B cell (primary cell): ENCODE data around the gene PAPLN. TPM values are rescaled to one million over a fixed set of nuclear protein-coding genes. Genes with fewer than 3 reads are reported as not detected.

Source experiments
- ATAC-seq: fragments of 200-7000 bp; cut with Tn5 transposase; one replicate; pipeline ENCODE4 v1.10.0; 2021; ENCODE audit warnings: low read depth, mild to moderate bottlenecking, moderate number of reproducible peaks, moderate library complexity
- CTCF ChIA-PET: fragments of 350-600 bp; sonication (Branson Sonifier 250); formaldehyde crosslinking; loops from one replicate; lab custom pipeline; 2021; ENCODE audit warnings: antibody characterized with exemption, inconsistent platforms; lab: Charles Lee
- POLR2A ChIA-PET: fragments of 350-600 bp; sonication (Branson Sonifier 250); formaldehyde crosslinking; loops from one replicate; lab custom pipeline; 2021; ENCODE audit warnings: antibody characterized with exemption; lab: Charles Lee
- DNase-seq: peaks from one replicate; pipeline ENCODE4 v3.0.0; 2013
- H2AFZ ChIP-seq: 2 replicates; pipeline ENCODE4 v1.6.1; 2012; ENCODE audit warnings: mild to moderate bottlenecking, low read depth, low read length; ENCODE audit not compliant: insufficient read depth, poor library complexity, severe bottlenecking
- H3K27ac ChIP-seq, 2 donors: 1 replicate in 1 of 2; 2 replicates in 1 of 2; pipeline ENCODE4 v1.5.1; 2012 to 2013; ENCODE audit warnings: low read length in 2 of 2, mild to moderate bottlenecking in 2 of 2, moderate library complexity in 1 of 2
- H3K27me3 ChIP-seq, 4 experiments: fragments of 200-600 bp in 1 of 4; sonication (generic) in 1 of 4; replicated peaks in 1 of 4; 1 replicate in 2 of 4; 2 replicates in 2 of 4; pipeline versions ENCODE4 v1.6.1 to v1.7.0; 2013 to 2016; ENCODE audit warnings: low read length in 3 of 4, mild to moderate bottlenecking in 2 of 4, mixed read lengths in 1 of 4, moderate library complexity in 1 of 4; ENCODE audit not compliant: insufficient read depth in 4 of 4, control insufficient read depth in 3 of 4; ENCODE audit errors: control extremely low read depth in 1 of 4
- H3K36me3 ChIP-seq, 2 experiments: replicated peaks in 1 of 2; 1 replicate in 1 of 2; 2 replicates in 1 of 2; pipeline versions ENCODE4 v1.6.1 to v1.7.1; 2013; ENCODE audit warnings: low read length in 1 of 2; ENCODE audit not compliant: insufficient read depth in 2 of 2, control insufficient read depth in 1 of 2; ENCODE audit errors: control extremely low read depth in 1 of 2, extremely low read depth in 1 of 2
- H3K4me1 ChIP-seq, 2 donors: fragments of 200-600 bp in 1 of 2; sonication (generic) in 1 of 2; 1 replicate in 1 of 2; 2 replicates in 1 of 2; pipeline versions ENCODE4 v1.5.1 to v1.6.1; 2013 to 2017; ENCODE audit warnings: low read length in 2 of 2; ENCODE audit not compliant: control insufficient read depth in 2 of 2, insufficient read depth in 2 of 2
- H3K4me2 ChIP-seq: replicated peaks from 2 replicates; pipeline ENCODE3; 2012; ENCODE audit warnings: mild to moderate bottlenecking, low read depth, low read length; ENCODE audit not compliant: poor library complexity, severe bottlenecking
- H3K4me3 ChIP-seq, 5 experiments: fragments of 200-600 bp in 1 of 5; sonication (generic) in 1 of 5; 1 replicate in 3 of 5; 2 replicates in 2 of 5; pipeline versions ENCODE4 v1.5.1 to v1.7.0; 2011 to 2016; ENCODE audit warnings: low read length in 4 of 5, mild to moderate bottlenecking in 4 of 5, low read depth in 2 of 5, control low read depth in 1 of 5, moderate library complexity in 1 of 5; ENCODE audit not compliant: insufficient read depth in 1 of 5; ENCODE audit errors: control extremely low read depth in 1 of 5, extremely low read depth in 1 of 5
- H3K79me2 ChIP-seq: fragments of 200-600 bp; sonication (generic); one replicate; pipeline ENCODE4 v1.6.0; 2016; ENCODE audit warnings: low read length; ENCODE audit not compliant: control insufficient read depth, insufficient read depth
- H3K9ac ChIP-seq: fragments of 200-600 bp; sonication (generic); 2 replicates; pipeline ENCODE4 v1.6.1; 2017; ENCODE audit warnings: mild to moderate bottlenecking, low read length, moderate library complexity
- H3K9me3 ChIP-seq, 3 donors: one replicate each; pipeline versions ENCODE4 v1.6.1 to v1.7.1; 2013; ENCODE audit warnings: low read length in 2 of 3; ENCODE audit not compliant: control insufficient read depth in 2 of 3, insufficient read depth in 1 of 3; ENCODE audit errors: control extremely low read depth in 1 of 3
- H4K20me1 ChIP-seq: 2 replicates; pipeline ENCODE4 v1.6.0; 2012; ENCODE audit warnings: mild to moderate bottlenecking, low read length; ENCODE audit not compliant: insufficient read depth, control insufficient read depth, poor library complexity, severe bottlenecking
- H3K27ac Mint-ChIP-seq: one replicate; pipeline ENCODE4 v1.8.0; 2021; ENCODE audit warnings: mixed read lengths
- H3K27me3 Mint-ChIP-seq: one replicate; pipeline ENCODE4 v1.8.0; 2021; ENCODE audit warnings: mixed read lengths
- H3K4me1 Mint-ChIP-seq: one replicate; pipeline ENCODE4 v1.8.0; 2021; ENCODE audit warnings: mixed read lengths
- H3K4me3 Mint-ChIP-seq: one replicate; pipeline ENCODE4 v1.8.0; 2021; ENCODE audit warnings: mixed read lengths
- H3K9me3 Mint-ChIP-seq: one replicate; pipeline ENCODE4 v1.8.0; 2022; ENCODE audit warnings: mixed read lengths; ENCODE audit not compliant: insufficient read depth
- CTCF ChIP-seq: fragments of 200-600 bp; IDR thresholded peaks from one replicate; pipeline ENCODE4 v1.8.0; 2022; ENCODE audit warnings: antibody characterized with exemption, mild to moderate bottlenecking
- EZH2 ChIP-seq: IDR thresholded peaks from 2 replicates; pipeline ENCODE4 v1.6.1; 2012; ENCODE audit warnings: borderline replicate concordance, low read depth, mild to moderate bottlenecking, moderate library complexity, low read length; ENCODE audit not compliant: insufficient read depth, poor library complexity, severe bottlenecking
- WGBS: methylation state at CpG from one replicate; pipeline ENCODE4 v1.1.5; 2013; ENCODE audit warnings: missing lambda C conversion rate; ENCODE audit not compliant: insufficient coverage; 5-methylcytosine and 5-hydroxymethylcytosine counted together
- intact Hi-C: fragments of 100-400 bp; cut with micrococcal nuclease; formaldehyde crosslinking; loops from one replicate; pipeline ENCODE4 v1.10.0; 2022
- polyA plus RNA-seq: library from polyadenylated mRNA; depleted of rRNA; stranded (reverse); fragments of >200 nt; gene quantifications from 2 replicates; pipeline ENCODE4 v1.2.3, GENCODE V29; 2012
- total RNA-seq, 2 donors: library from RNA; stranded (reverse); fragments of 120-200 nt in 1 of 2; gene quantifications; 1 replicate in 1 of 2; 2 replicates in 1 of 2; pipeline versions ENCODE4 v1.2.3 to v1.2.4, GENCODE V29; 2013 to 2022

The PAPLN gene
- total and polyA plus RNA-seq, 2 donors (not counting 1 experiment from before 2014, with no cell fraction given) = 0.69 to 1.5 TPM

DNA sequence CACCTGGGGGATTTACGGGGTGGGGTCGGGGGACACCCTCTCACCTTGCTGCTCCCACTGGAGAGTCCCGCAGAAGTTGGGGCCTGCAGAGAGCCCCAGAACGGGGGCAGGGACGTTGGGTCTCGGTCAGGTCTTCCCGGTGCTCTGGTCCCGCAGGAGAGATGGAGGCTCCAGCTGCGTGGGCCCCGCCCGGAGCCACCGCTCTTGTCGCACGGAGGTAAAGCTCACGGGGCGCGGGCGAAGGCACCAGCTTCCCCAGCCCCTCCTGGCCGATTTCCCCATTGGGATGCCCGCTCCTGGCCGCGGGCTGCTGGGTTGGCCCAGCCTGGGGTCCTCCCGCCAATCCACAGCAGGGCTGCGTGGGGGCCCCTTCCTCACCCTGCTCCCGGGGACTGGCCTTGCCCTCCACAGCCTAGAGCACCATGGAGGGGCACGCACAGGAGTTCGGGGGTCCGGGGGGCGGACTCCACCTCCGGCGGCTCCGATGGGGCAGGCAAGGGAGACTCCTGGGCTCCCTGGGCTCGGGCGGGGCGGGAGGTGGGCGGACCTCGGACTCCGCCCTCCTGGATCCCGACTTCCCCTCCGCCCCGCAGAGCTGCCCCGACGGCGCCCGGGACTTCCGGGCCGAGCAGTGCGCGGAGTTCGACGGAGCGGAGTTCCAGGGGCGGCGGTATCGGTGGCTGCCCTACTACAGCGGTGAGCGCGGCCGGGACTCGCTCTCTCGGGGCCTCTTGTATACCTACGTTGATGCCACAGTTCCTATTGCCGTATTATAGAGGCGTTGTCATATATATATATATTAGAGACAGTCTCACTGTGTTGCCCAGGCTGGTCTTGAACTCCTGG lies 8.4 kb downstream of the PAPLN start:
- ATAC-seq (peak; percentile 84), DNase-seq (peak; percentile 82)
- TF ChIP-seq CTCF (no peak), EZH2 (no peak)
- peak overlapping the region; percentile 96 for H3K4me2 ChIP-seq
- H3K4me3 Mint-ChIP-seq = peak overlapping the region; percentile 75
- H3K4me1 ChIP-seq = peaks cover 58 to 72% of the 10 kb centered on the region in 2 donors
- H4K20me1 ChIP-seq = no peaks in the 10 kb centered on the region
- peak overlapping the region in 4 of 5 experiments; percentile 63 to 70 (median 66) for H3K4me3 ChIP-seq
- intact Hi-C loops = loop anchor here (5.0 kb wide), 1 partner anchor 212 kb away; the partner anchor contains the start of gene NUMB
- H3K9me3 Mint-ChIP-seq = no peaks in the 10 kb centered on the region
- peaks cover 0 to 25% (median 9%) of the 10 kb centered on the region in 4 experiments for H3K27me3 ChIP-seq
- ChIA-PET CTCF (no interaction called here), POLR2A (no interaction called here)
- peaks cover 0 to 13% (median 0%) of the 10 kb centered on the region in 3 donors for H3K9me3 ChIP-seq
- peak overlapping the region in 1 of 2 donors; percentile 29 for H3K27ac ChIP-seq
- no peaks in the 10 kb centered on the region for H3K36me3 ChIP-seq
- peaks cover 23% of the 10 kb centered on the region for H3K27me3 Mint-ChIP-seq
- peak overlapping the region; percentile 69 for H3K9ac ChIP-seq
- H3K4me1 Mint-ChIP-seq = peaks cover 71% of the 10 kb centered on the region
- WGBS = 7% methylated on average over 56 of the region's 64 CpGs
- no peaks in the 10 kb centered on the region for H3K79me2 ChIP-seq
- no peak overlapping the region for H3K27ac Mint-ChIP-seq
- H2AFZ ChIP-seq = peak overlapping the region; percentile 86
